ENCODE data around the gene GALR1. TPM values are rescaled to one million over a fixed set of nuclear protein-coding genes. Genes with fewer than 3 reads are reported as not detected.
"Not testable (repeated sequence)": the region's sequence is repeated elsewhere in the genome, so short reads cannot be mapped to it uniquely, and the experiment has no call there.

Gene GALR1
- total RNA-seq (2014; rRNA removed; shearing (Covaris generic)) = not detected in 2 replicates

GRCh38 chr18:77249569-77250500 lies at the start of gene GALR1:
GALR1 (plus strand) TSS chr18:77249848; CDS start chr18:77250549, 701 bp downstream.
- no peak for DNase-seq (ENCODE audit: low spot score)
- in situ Hi-C loops (cut with HindIII; ENCODE audit: low sequenced_read_pairs) = no loop called here

DNA sequence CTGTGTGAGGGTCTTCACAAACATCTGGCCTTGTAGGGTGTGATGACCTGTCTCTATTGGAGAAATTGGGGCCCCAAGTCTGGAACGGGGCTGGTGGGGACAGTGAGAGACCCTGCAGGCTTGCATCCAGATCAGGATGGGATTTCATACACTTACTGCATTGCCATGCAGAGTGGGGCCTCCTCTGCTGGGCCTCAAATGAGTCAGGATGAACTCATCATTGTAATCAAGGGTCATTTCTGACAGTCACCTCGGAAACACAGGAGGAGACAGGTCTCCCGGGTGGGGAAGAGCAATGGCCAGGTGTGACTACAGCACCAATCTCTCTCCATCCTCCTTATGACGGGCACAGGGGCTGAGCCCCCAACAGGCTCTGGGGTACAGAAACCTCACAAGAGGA lies 48.1 kb upstream of the GALR1 start:
- in situ Hi-C loops (cut with HindIII; ENCODE audit: low sequenced_read_pairs) = no loop called here

GRCh38 chr18:77202329-77202728 lies 47.3 kb upstream of the GALR1 start:
- in situ Hi-C loops (cut with HindIII; ENCODE audit: low sequenced_read_pairs) = no loop called here
- no peak for DNase-seq (ENCODE audit: low spot score)

More for the DNA sequence above, 48.1 kb upstream of the GALR1 start:
- DNase-seq (ENCODE audit: low spot score) = no peak

DNA sequence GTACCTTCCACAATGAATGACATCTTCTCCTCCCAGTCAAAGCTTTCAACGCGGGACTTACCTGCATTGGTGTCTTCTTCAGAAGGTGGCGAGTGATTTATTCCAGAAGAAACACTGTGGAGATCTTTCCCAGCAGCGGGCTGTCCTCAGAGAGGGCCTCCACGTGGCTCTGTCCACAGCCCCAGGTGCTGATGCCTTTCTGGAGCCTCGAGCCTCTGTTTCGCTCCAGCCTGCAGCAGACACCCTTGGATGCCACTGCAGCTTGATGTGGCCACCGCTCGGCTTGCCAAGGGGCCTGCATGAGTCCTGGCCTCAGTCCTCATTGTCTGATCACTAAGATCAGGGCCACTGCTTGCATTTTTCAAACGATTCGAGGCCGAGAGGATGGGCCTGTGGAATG lies 46.6 kb upstream of the GALR1 start:
- DNase-seq (ENCODE audit: low spot score) = no peak
- in situ Hi-C loops (cut with HindIII; ENCODE audit: low sequenced_read_pairs) = no loop called here

DNA sequence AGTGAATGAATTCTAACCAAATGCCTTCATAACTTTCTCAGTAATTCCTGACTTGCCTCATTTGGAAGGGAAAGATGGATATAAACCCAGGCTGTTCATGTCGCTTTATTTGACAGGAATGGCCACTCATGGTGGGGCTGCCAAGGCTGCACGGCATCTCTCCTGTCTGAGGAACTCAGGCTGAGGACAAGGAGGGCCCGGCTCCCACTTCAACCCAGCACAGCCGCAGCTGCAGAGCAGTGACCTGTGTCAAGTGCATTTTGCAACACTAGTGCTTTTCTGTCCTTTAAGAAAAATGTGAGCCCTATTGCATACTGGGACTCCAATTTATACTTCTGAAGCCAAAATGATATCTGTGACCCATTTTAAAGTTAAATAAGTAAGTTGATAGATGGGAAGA lies 45.8 kb upstream of the GALR1 start:
- in situ Hi-C loops (cut with HindIII; ENCODE audit: low sequenced_read_pairs) = no loop called here
- DNase-seq (ENCODE audit: low spot score) = no peak

- in situ Hi-C loops (cut with HindIII; ENCODE audit: low sequenced_read_pairs) = no loop called here
- no peak for DNase-seq (ENCODE audit: low spot score)
Measured at GRCh38 chr18:77205769-77206168, 43.9 kb upstream of the GALR1 start.

- DNase-seq (ENCODE audit: low spot score) = peak; percentile 6
- in situ Hi-C loops (cut with HindIII; ENCODE audit: low sequenced_read_pairs) = no loop called here
Measured at GRCh38 chr18:77206676-77207374, 42.8 kb upstream of the GALR1 start.

GRCh38 chr18:77207540-77207939 lies 42.1 kb upstream of the GALR1 start:
- DNase-seq (ENCODE audit: low spot score) = no peak
- in situ Hi-C loops (cut with HindIII; ENCODE audit: low sequenced_read_pairs) = no loop called here

GRCh38 chr18:77208964-77209363 lies 40.7 kb upstream of the GALR1 start:
- in situ Hi-C loops (cut with HindIII; ENCODE audit: low sequenced_read_pairs) = no loop called here
- no peak for DNase-seq (ENCODE audit: low spot score)

GRCh38 chr18:77209587-77209986 lies 40.1 kb upstream of the GALR1 start:
- in situ Hi-C loops (cut with HindIII; ENCODE audit: low sequenced_read_pairs) = no loop called here
- DNase-seq (ENCODE audit: low spot score) = no peak

DNA sequence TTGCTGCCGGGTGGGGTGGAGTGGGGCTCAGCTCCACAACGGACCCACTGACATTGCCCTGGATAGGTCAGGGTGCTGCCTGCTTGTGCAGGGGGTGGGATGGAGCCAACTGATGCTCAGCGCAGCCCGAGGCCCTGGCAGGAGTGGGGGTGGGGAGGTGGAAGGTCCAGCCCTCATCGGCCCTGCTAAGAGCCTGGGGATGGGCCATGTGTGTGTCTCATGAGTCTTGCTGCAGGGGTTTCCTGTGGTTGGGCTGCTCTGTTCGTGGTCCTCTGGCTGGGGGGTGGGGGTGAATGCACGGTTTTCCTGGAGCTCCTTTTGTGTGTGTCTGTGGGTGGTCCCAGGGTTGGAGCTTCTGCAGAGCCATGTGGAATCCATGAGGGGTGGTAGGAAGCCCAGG lies 39.4 kb upstream of the GALR1 start:
- DNase-seq (ENCODE audit: low spot score) = no peak
- in situ Hi-C loops (cut with HindIII; ENCODE audit: low sequenced_read_pairs) = no loop called here

DNA sequence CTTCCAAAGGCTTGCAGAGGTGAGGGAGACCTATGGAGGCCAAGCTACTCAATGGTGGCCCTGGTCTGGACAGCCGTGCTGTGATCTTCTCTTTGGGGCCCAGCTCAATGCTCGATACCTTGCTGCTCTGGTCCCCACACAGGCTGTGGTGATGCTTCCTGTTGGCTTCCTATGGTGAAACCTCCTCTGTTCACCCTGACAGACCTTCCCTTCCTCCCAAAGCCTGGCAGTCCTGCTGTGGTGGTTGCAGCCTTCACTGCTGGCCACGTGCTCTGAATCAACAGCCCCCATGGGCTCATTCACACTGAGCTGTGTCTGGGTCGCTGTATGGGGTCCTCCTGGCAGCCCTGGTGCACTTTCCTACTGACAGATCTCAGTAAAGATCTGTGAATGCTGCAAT lies 31.0 kb upstream of the GALR1 start:
- in situ Hi-C loops (cut with HindIII; ENCODE audit: low sequenced_read_pairs) = no loop called here
- no peak for DNase-seq (ENCODE audit: low spot score)

DNA sequence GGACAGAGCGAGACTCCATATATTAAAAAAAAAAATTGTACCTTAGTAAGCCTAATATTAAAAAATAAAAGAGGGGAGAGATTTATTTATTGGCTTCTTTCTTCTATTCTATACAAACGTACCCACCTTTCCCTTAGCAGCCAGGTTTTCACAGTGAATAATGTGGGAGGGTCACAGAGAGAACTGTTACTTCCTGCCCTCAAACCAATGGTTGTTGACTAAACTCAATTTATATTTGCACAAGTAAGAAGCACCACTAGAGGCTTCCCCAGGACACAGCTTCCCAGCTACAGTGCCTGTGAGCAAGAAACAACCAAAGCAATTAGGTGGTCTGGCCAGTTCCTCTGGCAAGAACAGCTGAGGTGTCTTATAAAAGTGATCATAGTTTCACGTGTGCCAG lies 28.9 kb upstream of the GALR1 start:
- DNase-seq (ENCODE audit: low spot score) = no peak
- in situ Hi-C loops (cut with HindIII; ENCODE audit: low sequenced_read_pairs) = no loop called here

GRCh38 chr18:77222464-77222863 lies 27.2 kb upstream of the GALR1 start:
- DNase-seq (ENCODE audit: low spot score) = no peak
- in situ Hi-C loops (cut with HindIII; ENCODE audit: low sequenced_read_pairs) = no loop called here

- in situ Hi-C loops (cut with HindIII; ENCODE audit: low sequenced_read_pairs) = no loop called here
- no peak for DNase-seq (ENCODE audit: low spot score)
Measured at GRCh38 chr18:77223221-77223639, 26.4 kb upstream of the GALR1 start.

- in situ Hi-C loops (cut with HindIII; ENCODE audit: low sequenced_read_pairs) = no loop called here
- DNase-seq (ENCODE audit: low spot score) = no peak
Measured at GRCh38 chr18:77223653-77224052, 26.0 kb upstream of the GALR1 start.

DNA sequence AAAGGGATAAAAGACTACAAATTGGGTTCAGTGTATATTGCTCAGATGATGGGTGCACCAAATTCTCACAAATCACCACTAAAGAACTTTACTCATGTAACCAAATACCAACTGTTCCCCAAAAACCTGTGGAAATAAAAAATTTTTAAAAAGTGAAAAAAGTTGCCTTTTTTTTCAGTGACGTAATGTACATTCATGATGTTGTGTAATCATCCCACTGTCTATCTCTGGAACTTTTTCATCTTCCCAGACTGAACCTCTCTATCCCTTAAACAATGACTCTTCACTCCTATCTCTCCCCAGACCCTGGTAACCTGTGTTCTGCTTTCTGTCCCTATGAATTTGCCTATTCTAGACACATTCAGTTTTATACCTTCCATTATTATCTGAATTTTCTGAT lies 19.0 kb upstream of the GALR1 start:
- in situ Hi-C loops (cut with HindIII; ENCODE audit: low sequenced_read_pairs) = no loop called here
- DNase-seq (ENCODE audit: low spot score) = no peak

DNA sequence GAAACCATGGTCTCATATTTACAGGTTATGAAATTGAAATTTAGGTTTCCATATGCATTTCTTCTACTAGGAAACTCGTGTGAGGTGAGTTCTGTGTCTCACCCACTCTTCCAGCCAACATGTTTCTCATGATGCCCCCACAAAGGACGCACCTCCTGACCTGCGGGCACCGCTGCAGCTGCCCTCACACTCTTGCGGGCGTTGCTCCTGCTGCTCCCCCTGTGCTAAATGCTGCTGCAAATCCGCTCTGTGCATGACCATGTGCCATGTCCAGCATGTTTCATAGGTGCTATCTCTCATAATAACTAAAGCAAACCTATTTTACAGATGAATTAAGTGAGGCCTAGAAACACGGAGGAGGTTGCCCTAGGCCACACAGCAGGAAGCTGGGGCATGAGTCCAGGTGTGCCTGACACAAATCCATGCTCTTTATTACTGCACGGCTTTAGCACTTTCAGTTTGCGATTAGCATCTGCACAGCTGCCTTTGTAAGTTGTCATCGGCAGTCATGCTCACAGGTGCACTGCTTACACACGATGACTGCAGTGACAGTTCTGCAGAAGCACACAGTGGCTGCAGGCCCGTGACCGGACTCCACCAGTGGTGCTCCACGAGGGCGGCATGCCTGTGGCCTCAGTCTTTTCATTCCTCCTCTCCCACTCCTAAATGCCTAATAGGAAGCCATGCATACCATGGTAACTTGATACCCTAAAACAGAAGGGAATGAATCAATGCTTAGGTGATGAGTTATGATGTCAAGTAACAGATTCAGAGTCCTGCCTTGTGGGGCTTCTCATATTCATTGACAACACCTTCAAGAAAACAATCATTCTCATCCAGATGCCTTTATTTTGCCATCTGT lies 14.9 kb upstream of the GALR1 start:
- DNase-seq (ENCODE audit: low spot score) = no peak
- in situ Hi-C loops (cut with HindIII; ENCODE audit: low sequenced_read_pairs) = no loop called here

DNA sequence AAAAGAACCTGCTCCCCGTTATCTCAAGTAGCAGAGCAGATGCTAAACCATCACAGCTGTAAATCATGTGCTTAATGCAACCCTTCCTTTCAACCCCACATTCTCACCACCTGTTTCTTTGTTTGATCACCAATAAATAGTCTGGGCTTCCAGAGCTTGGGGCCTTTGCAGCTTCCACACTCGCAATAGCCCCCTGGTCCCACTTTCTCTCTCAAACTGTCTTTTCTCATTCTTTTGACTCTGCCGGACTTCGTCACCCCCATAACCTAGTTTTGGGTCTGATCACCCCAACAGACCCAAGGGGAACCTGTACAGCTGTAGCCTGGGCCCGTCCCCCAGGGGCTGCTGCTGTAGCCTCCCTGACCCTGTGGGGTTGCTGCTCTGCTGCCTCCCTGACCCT lies 10.4 kb upstream of the GALR1 start:
- DNase-seq (ENCODE audit: low spot score); in situ Hi-C loops (cut with HindIII; ENCODE audit: low sequenced_read_pairs): not testable (repeated sequence)

All from G401 (cell line).